ENCODE data around the gene DUSP1.

GRCh38 chr5:172798422-172799215 lies 27.6 kb upstream of the DUSP1 start:
- TF ChIP-seq EZH2 (IDR thresholded peaks at IDR 0.05; ENCODE audit: low read depth) (no peak), CTCF (conservative IDR thresholded peaks at IDR 0.05) (no peak)
